Measurements from ENCODE around the gene KIF3A. TPM values are rescaled to one million over a fixed set of nuclear protein-coding genes. Genes with fewer than 3 reads are reported as not detected.

The KIF3A gene
- total and polyA plus RNA-seq, 5 donors: 4.2 to 9.8 (median 8.8) TPM

DNA sequence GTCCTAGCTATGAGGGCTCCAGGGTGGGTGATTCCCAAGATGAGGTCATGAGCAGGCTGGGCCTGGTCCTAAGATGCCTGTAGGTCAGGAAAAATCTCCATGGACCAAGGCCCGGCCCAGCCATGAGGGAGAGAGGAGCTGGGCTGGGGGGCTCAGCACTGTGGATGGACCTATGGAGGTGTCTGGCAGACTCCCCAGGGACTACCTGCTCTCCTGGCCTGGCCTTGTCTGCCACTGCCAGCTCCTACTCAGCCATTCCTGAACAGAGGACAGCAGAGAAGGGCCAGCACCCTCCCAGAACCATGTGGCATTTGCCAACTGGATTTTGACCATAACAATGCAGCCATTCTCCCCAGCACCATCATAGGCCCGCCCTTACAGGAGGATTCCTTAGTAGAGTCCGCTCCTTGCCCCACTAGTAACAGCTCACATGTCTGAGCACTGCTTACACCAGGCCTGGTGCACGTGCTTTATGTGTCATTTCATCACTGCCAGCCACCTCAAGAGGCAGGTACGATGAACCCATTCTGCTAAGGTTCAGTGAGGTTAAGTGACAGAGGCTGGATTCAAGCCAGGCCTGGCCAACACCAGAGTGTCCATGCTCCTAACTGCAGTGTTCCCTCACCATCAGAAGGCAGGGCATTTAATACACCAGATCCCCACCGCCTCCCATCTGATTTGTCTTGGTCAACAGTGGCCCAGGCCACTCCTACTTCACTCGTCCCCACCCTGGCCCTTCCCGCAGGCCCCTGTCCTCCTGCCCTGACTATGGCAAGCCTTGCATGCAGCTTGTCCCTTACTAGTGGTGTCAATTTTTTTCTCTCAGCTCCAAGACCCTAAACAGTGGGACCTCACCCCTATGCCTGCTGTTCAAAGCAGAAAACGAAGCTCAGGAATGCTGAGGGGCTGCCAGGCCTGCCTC, 78.7 kb downstream of the KIF3A start:
- Histone ChIP-seq H3K4me1 (ENCODE audit: control insufficient read depth, insufficient read depth, low read length) (no peaks in the 10 kb centered on the region), H3K9me3 (ENCODE audit: control insufficient read depth, low read length) (no peaks in the 10 kb centered on the region), H3K27me3 (ENCODE audit: control insufficient read depth, insufficient read depth) (no peaks in the 10 kb centered on the region), H3K27ac (ENCODE audit: low read length) (no peak overlapping the region), H3K4me3 (ENCODE audit: low read length) (no peak overlapping the region)
- DNase-seq: peak in 1 of 3 donors; percentile 29
- no peak for ATAC-seq
- 88% methylated on average over 9 of the region's 9 CpGs for WGBS
- intact Hi-C loops (cut with DNase I): no loop called here

DNA sequence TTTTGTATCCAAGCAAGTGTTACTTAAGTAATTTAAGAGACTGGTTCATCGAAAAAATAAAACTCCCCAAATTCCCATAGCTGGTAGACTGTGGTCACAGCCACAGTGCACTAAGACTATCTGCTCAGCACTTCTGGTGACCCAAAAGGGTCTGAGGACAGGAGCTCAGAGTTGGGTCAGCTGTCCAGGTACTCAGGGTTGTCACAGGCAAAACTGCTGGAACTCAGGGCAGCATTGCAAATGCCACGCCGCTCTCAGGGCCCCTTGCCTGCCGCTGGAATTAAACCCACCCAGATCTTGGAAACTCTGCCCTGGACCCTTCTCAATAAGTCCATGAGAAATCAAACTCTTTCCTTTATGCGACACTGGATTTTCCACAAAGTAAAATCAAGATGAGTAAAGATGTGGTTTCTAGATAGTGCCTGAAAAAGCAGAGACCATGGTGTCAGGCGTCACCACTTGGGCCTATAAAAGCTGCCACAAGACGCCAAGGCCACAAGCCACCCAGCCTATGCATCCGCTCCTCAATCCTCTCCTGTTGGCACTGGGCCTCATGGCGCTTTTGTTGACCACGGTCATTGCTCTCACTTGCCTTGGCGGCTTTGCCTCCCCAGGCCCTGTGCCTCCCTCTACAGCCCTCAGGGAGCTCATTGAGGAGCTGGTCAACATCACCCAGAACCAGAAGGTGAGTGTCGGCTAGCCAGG, 79.5 kb downstream of the KIF3A start, which contains the start of gene IL13:
IL13 (plus strand) TSS at position 498 of the 705 bp plus-strand sequence; CDS start at position 512, 14 bp downstream.
- H3K4me3 ChIP-seq (ENCODE audit: low read length): no peak within 1 kb of the TSS
- 97% methylated on average over 12 of the region's 12 CpGs for WGBS
- H3K27me3 ChIP-seq (ENCODE audit: control insufficient read depth, insufficient read depth): no peaks in the 10 kb centered on the region
- no peaks in the 10 kb centered on the region for H3K9me3 ChIP-seq (ENCODE audit: control insufficient read depth, low read length)
- DNase-seq (no peak), ATAC-seq (no peak)
- no peak within 1 kb of the TSS for H3K27ac ChIP-seq (ENCODE audit: low read length)
- intact Hi-C loops (cut with DNase I): no loop called here
- H3K4me1 ChIP-seq (ENCODE audit: control insufficient read depth, insufficient read depth, low read length): no peaks in the 10 kb centered on the region

DNA sequence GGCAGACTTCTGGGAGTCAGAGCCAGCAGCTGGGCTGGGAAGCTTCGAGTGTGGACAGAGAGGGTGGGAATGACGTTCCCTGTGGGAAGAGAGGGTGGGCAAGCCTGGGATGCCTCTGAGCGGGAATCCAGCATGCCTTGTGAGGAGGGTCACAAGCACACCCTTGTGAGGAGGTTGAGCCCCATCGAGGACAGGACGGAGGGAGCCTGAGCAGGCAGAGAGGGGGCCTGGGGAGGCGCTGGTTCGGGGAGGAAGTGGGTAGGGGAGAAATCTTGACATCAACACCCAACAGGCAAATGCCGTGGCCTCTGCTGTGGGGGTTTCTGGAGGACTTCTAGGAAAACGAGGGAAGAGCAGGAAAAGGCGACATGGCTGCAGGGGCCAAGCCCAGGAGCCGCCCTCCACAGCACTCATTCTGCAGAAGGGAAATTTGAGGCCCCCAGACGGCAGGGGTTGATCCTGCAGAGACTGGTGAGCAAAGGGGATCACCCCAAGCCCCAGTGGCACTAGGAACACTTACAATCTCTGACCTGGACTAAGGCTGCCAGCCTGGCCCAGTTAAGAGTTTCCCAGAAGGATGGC, 80.5 kb downstream of the KIF3A start:
- DNase-seq (peak in 1 of 3 donors; percentile 20), ATAC-seq (peak; percentile 16 to 20)
- no peak overlapping the region for H3K27ac ChIP-seq (ENCODE audit: low read length)
- intact Hi-C loops (cut with DNase I): no loop called here
- H3K9me3 ChIP-seq (ENCODE audit: control insufficient read depth, low read length): no peaks in the 10 kb centered on the region
- no peaks in the 10 kb centered on the region for H3K4me1 ChIP-seq (ENCODE audit: control insufficient read depth, insufficient read depth, low read length)
- H3K4me3 ChIP-seq (ENCODE audit: low read length): no peak overlapping the region
- no peaks in the 10 kb centered on the region for H3K27me3 ChIP-seq (ENCODE audit: control insufficient read depth, insufficient read depth)
- WGBS: 60% methylated on average over 12 of the region's 12 CpGs

DNA sequence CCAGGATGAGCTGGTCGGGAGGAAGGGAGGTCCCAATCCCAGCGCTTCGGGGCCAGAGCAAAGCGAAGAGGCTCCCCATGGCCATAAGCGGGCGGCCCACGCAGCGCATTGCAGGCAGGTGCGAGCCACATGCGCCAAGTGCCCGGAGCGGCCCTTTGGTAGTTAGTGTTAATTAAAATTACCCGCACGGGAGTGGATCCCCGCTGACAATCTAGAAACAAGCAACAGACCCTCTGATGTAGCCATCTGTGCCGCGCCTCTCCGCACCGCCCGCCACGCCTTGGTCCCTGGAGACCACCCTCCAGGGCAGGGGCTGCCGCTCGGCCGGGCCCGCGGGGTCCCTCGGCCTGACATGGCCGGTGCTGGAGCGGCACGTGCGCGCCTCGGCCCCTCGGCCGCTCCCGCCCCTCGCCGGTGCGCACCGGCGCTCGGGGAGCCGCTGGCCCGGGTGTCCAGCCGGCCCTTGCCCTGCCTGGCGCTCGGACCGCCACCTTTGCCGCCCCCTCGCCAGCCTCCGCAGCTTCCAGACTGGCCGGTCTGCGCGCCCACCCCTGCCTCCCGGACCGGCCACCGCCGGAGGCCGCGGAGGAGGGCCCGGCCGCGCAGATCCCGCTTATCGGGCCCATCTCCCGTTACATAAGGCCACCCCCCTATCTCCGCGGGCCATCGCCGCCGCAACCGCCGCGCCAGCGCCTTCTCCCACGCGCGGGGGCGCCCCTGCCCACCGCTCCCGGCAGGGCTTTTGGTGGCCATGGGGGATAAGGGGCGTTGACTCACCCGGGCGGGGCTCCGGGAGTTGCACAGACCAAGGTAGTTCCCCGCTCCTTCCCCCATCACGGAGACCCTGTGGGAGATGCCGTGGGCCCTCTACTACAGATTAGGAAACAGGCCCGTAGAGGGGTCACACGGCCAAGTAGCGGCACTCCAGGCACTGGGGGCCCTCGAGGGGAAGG, 81.2 kb downstream of the KIF3A start:
- DNase-seq: peak in 1 of 3 donors; percentile 54
- ATAC-seq: peak; percentile 23 to 39
- WGBS: 3% methylated on average over 92 of the region's 92 CpGs
- no peaks in the 10 kb centered on the region for H3K4me1 ChIP-seq (ENCODE audit: control insufficient read depth, insufficient read depth, low read length)
- H3K27me3 ChIP-seq (ENCODE audit: control insufficient read depth, insufficient read depth): no peaks in the 10 kb centered on the region
- peak overlapping the region; percentile 39 for H3K4me3 ChIP-seq (ENCODE audit: low read length)
- no peaks in the 10 kb centered on the region for H3K9me3 ChIP-seq (ENCODE audit: control insufficient read depth, low read length)
- no peak overlapping the region for H3K27ac ChIP-seq (ENCODE audit: low read length)
- intact Hi-C loops (cut with DNase I): no loop called here

DNA sequence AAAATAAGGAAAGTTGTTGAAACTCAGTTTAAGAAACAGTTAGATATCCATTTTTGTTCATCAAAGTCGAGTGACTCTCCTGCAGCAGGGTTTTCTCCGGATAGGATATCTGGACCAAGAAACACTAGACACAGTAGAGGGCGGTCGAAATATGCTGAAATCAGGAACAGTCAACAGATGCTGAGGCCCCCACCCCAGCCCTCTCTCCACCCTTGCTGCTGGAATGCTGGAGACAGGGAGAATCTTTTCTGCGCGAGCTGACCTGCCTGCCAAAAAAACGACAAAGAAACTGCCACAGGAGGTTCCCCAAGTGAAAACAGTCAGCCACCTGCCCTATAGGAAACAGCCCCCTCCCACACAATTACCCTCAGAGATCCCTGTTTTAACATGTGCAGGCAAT, 83.6 kb downstream of the KIF3A start:
- H3K27me3 ChIP-seq (ENCODE audit: control insufficient read depth, insufficient read depth): no peaks in the 10 kb centered on the region
- intact Hi-C loops (cut with DNase I): no loop called here
- WGBS: 29% methylated on average over 7 of the region's 7 CpGs

DNA sequence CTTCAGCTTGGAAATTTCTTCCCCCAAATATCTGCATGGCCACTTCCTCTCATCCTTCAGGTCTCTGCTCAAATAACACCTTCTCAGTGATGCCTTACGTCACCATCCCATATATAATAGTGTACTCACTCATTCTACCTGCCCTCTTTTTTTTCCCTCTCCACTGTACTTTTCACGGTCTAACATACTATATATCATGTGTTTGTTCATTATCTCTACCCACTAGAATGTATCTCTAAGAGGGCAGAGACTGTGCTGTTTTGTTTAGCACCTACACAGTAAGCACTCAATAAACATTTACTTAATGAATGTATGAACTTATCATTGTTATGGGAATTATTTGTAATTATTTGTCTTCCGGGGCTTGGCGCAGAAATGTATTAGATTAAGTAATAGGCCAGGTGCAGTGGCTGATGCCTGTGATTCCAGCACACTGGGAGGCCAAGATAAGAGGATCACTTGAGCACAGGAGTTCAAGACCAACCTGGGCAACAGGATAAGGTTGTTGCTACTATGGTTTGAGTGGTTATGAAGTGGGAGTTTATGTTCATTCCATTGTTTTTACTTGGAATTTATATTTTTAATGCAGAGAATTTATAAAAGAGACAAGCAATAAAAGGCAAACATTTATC, 85.4 kb downstream of the KIF3A start:
- no peak for ATAC-seq
- Histone ChIP-seq H3K27ac (ENCODE audit: low read length) (no peak overlapping the region), H3K4me3 (ENCODE audit: low read length) (no peak overlapping the region), H3K9me3 (ENCODE audit: control insufficient read depth, low read length) (no peaks in the 10 kb centered on the region), H3K27me3 (ENCODE audit: control insufficient read depth, insufficient read depth) (no peaks in the 10 kb centered on the region), H3K4me1 (ENCODE audit: control insufficient read depth, insufficient read depth, low read length) (no peaks in the 10 kb centered on the region)
- intact Hi-C loops (cut with DNase I): no loop called here
- DNase-seq: no peak
- WGBS: 86% methylated on average over 4 of the region's 4 CpGs

More for the DNA sequence above, 83.6 kb downstream of the KIF3A start:
- Histone ChIP-seq H3K27ac (ENCODE audit: low read length) (no peak overlapping the region), H3K4me3 (ENCODE audit: low read length) (no peak overlapping the region), H3K4me1 (ENCODE audit: control insufficient read depth, insufficient read depth, low read length) (no peaks in the 10 kb centered on the region), H3K9me3 (ENCODE audit: control insufficient read depth, low read length) (no peaks in the 10 kb centered on the region)
- DNase-seq (no peak), ATAC-seq (no peak)

DNA sequence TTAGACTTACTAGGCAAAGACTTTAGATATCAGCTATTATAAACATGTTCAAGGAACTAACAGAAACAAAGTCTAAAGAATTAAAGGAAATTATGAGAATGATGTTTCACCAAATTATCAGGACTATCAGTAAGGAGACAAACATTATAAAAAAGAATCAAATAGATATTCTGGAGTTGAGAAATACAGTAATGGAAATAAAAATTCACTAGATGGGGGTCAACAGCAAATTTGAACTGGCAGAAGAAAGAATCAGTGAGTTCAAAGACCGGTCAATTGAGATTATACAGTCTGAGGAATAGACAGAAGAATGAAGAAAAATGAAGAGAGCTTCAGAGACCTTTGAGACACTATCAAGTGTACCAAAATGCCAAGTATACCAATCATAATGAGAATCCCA, 89.0 kb downstream of the KIF3A start:
- WGBS: 97% methylated on average over 1 of the region's 1 CpG
- no peak for ATAC-seq

DNA sequence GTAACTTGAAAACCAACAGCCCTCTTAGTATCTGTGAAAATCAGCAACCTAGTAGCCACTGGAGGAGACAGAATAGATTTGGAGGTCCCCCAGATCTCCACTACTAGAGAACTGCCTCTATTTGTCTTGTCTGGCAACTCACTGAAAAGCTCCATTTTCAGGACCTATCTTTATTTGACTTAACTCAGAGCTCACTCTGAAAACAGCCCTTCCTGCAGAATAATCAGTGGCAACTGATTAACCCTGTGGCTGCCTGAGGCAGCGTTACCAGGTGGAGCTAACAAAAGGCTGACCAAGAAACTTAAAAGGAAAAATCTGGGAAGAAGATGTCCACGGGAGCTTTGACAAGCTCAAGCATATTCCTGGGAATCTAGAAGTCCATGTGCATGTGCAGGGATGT, 89.9 kb downstream of the KIF3A start:
- no peak overlapping the region for H3K4me3 ChIP-seq (ENCODE audit: low read length)
- H3K9me3 ChIP-seq (ENCODE audit: control insufficient read depth, low read length): no peaks in the 10 kb centered on the region
- DNase-seq: no peak
- ATAC-seq: no peak
- 96% methylated on average over 2 of the region's 2 CpGs for WGBS
- no peaks in the 10 kb centered on the region for H3K4me1 ChIP-seq (ENCODE audit: control insufficient read depth, insufficient read depth, low read length)
- no peaks in the 10 kb centered on the region for H3K27me3 ChIP-seq (ENCODE audit: control insufficient read depth, insufficient read depth)
- no peak overlapping the region for H3K27ac ChIP-seq (ENCODE audit: low read length)
- intact Hi-C loops (cut with DNase I): no loop called here

More for the DNA sequence above, 89.0 kb downstream of the KIF3A start:
- H3K4me3 ChIP-seq (ENCODE audit: low read length): no peak overlapping the region
- no peaks in the 10 kb centered on the region for H3K9me3 ChIP-seq (ENCODE audit: control insufficient read depth, low read length)
- no peak for DNase-seq
- H3K27me3 ChIP-seq (ENCODE audit: control insufficient read depth, insufficient read depth): no peaks in the 10 kb centered on the region
- H3K4me1 ChIP-seq (ENCODE audit: control insufficient read depth, insufficient read depth, low read length): no peaks in the 10 kb centered on the region
- intact Hi-C loops (cut with DNase I): no loop called here
- no peak overlapping the region for H3K27ac ChIP-seq (ENCODE audit: low read length)

DNA sequence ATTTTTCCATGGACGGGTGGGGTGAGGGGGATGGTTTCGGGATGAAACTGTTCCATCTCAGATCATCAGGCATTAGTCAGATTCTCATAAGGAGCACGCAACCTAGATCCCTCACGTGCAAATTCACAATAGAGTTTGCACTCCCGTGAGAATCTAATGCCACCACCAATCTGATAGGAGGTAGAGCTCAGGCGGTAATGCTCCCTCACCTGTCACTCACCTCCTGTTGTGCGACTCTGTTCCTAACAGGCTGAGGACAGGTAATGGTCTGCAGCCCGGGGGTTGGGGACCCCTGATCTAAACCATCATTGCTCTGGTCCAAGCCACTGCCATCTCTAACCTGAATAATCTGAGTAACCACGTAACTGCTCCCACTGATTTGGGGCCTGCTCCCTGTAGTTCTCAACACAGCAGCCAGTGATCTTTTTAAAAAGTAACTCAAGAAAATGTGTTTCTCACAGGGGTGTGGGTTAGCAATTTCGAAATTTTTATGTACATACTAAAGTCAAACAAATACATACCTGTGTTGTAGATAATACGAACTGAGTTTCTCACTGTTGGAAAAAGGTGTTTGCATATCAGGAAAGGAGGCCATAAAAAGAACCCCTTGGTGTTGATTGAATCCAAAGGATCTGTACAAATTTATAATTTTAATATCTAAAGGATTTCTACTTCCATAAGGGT, 90.6 kb downstream of the KIF3A start:
- Histone ChIP-seq H3K27me3 (ENCODE audit: control insufficient read depth, insufficient read depth) (no peaks in the 10 kb centered on the region), H3K9me3 (ENCODE audit: control insufficient read depth, low read length) (no peaks in the 10 kb centered on the region), H3K4me1 (ENCODE audit: control insufficient read depth, insufficient read depth, low read length) (no peaks in the 10 kb centered on the region), H3K4me3 (ENCODE audit: low read length) (no peak overlapping the region), H3K27ac (ENCODE audit: low read length) (no peak overlapping the region)
- intact Hi-C loops (cut with DNase I): no loop called here
- DNase-seq (no peak), ATAC-seq (no peak)
- 94% methylated on average over 11 of the region's 11 CpGs for WGBS
